GM19324 (cell line): ENCODE results near the gene NOL8.

Experiments used
- ATAC-seq: cut with Tn5 transposase; IDR thresholded peaks from one replicate; pipeline ENCODE4 v1.9.1; 2021; ENCODE audit warnings: mild to moderate bottlenecking, moderate library complexity; ENCODE audit not compliant: unreplicated experiment, low FRiP score

The NOL8 gene

GRCh38 chr9:92312887-92313623 lies 12.1 kb downstream of the NOL8 start:
- no peak for ATAC-seq

GRCh38 chr9:92310562-92310961 lies 14.6 kb downstream of the NOL8 start:
- ATAC-seq, result no peak

- ATAC-seq, result no peak
Measured at GRCh38 chr9:92308893-92309292, 16.3 kb downstream of the NOL8 start.

DNA sequence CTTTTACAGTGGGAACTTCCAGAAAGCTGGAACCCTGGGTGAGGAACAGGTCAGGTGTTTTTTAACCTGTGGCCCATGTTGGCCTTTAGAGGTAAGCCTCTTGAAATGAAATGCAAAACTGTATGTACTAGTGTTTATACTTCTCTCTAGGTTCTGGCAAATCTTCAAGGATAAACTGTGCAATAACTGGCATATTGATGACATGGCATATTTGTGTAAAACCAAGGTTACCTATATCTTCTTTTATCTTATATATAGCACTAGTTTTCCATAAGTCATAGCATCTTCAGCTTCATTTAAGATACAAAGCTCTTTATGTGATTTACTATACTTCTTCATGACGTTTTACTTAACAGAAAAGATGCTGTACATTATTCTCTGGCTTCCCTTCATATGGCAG lies 24.2 kb downstream of the NOL8 start:
- ATAC-seq, result no peak

DNA sequence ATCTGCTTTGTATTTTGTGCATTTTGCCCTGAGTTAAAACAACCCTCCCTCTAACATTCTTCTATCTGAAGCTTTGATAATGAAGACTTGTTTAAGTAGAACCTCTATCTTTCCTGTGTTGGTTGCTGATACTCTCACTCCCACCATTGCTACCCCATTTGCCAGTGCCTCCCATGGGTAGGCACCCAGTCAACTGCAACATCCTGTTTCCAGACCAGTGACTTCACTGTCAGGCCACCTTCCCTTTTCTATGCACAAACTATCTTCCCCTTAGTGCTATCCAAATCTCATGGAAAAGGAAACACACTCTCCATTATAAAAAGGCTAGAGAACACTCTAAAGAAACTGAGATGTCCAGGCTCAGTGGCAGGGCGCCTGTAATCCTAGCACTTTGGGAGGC lies 26.0 kb downstream of the NOL8 start:
- no peak for ATAC-seq

- ATAC-seq, result no peak
Measured at GRCh38 chr9:92298036-92298435, 27.1 kb downstream of the NOL8 start.

DNA sequence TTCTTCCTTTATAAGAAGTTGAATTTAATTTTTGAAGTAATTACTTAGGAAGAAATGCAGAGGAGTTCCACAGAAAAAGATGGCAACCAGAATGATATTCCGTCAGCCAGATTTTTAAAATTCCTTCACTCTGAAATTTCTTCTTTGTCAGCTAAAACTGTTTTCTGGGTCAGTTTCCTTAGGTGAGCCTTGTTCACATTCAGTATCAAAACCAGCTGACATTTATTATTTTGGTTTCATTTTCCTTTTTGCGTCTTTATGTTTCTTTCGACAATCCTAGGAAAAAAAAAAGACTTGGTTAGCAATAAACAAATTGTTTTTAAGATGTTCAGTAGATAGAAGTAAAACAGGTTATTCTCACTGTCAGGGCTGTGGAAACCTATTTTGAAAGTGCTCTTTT lies 27.5 kb downstream of the NOL8 start:
- no peak for ATAC-seq

DNA sequence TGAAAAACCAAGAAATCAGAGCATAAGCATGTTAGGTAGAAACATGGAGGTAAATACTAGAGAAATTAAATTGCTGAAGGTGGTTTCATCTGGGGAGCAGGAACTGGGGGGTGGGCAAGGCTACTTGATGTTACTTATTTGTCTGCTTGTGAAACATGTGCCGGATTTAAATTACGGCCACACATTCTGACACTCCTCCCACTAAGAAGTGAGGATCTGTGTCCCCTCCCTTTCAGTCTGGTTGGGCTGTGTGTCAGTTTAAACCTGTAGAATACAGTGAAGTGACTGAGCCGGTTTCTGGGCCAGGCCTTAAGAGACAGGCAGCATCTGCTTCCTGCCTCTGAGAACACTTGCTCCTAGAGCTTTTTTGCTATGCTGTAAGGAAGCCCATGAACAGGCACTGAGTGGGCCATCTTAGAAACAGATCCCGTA lies 29.3 kb downstream of the NOL8 start:
- no peak for ATAC-seq

DNA sequence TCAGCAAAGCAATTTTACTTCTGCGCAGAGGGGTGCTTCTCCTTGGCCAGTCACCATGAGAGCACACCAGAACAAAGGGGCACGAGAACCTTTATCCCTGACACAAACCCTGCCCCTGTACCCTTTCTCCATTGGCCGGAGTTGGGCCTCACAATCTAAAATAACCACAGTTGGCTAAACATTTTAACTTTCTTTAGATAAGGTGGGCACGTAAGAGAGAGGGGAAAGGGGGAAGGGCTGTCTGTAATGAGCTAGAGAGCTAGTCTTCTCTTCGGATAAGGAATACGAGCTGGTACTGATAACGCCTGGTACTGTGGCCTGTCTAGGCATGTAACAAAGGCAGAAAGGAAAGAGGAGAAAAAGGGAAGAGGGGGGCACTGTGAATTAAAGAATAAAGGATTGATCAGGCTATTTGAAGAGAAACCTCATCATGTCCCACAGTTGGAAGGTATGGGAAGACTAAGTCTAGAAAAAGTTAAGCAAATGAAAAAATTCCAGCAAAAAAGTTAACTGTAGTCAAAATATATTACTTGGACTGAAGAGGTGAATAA lies 29.8 kb downstream of the NOL8 start:
- no peak for ATAC-seq

- no peak for ATAC-seq
Measured at GRCh38 chr9:92294297-92294676, 30.9 kb downstream of the NOL8 start.

- ATAC-seq, result peak; percentile 96
Measured at GRCh38 chr9:92293452-92294296, 31.5 kb downstream of the NOL8 start, which contains the start of gene IARS1. TSS of gene IARS1 (minus strand) at chr9:92293697. CDS start at chr9:92289419, 4,278 bp downstream.

GRCh38 chr9:92293075-92293354 lies 32.1 kb downstream of the NOL8 start:
- no peak for ATAC-seq

DNA sequence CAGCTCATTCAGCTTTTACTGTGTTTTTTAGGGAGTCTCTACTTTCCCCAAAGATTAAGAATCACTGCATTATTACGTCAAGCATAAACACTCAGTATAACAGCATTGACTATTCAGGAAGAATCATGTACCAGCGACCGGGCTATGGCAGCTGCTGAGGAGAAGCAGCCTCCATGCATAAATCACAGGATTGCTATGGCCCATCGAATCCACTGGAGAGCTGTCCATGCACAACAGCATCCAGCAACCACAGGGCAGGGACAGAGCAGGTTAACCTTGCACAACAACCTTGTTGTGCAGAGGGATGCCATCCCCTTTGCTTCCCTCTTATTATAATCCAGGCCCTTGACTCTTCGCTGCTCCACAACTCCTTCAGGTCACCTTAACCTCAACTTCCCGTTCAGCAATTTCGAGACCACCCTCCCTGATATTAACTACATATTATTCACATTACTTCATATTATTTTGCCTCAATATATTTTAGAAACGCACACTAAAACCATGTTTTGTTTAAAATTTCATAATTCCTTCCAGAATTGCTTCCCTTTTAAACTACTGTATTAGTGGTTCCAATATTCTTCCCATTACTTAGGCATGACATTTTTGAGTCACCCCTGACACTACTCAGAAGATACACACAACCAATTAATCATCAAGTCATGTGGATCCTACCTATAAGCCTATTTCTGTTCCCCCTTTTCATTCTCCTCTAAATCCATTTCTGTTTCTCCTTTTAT lies 32.6 kb downstream of the NOL8 start:
- no peak for ATAC-seq

GRCh38 chr9:92291577-92291976 lies 33.6 kb downstream of the NOL8 start:
- ATAC-seq, result no peak

DNA sequence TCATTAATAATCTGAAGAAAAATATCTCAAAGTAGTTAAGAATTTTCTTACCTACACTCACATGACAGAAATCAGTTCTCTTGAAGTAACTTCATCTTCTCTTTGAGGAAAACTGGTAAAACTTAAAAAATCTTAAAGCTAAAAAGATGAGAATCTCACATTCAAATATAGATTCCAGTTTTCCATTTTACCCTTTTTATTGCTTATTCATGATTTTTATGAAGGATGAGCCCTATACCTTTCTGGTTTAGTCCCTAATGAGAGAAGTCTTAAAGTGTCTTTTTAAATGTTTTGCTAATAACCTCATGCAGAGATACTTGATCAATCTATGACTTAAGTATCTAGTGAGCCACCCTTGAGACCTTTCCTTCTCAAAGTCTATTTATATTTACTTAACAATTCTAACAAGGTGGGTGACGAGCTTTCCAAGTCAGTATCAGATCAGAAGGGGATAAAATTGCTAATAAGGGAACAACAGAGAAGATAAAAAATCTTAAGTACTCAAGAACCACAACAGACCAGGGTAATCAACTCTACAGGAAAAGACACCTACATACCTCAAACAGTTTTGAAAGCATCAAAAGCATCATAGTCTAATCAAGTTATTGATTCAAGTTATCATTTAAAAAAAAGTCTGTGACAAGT lies 34.2 kb downstream of the NOL8 start:
- no peak for ATAC-seq

GRCh38 chr9:92289708-92290390 lies 35.3 kb downstream of the NOL8 start:
- no peak for ATAC-seq

- no peak for ATAC-seq
Measured at GRCh38 chr9:92279302-92279701, 45.8 kb downstream of the NOL8 start.

DNA sequence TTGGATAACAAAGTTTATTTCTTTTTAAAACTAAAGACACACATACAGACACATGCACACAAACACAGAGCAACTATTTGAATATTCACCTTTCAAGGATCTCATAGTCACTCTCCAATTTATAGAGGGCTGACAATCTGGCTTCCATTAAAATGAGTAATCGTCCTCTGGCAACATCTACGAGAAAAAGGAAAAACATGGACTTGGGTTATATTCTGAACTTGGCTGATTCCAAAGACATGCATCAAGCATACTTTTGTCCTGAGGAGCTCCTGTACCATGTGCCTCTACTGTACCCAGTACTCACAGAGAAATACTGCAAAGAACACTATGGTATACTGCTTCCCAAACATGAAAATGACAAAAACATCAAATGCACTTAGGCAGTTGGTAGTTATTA lies 47.0 kb downstream of the NOL8 start:
- ATAC-seq, result no peak

GRCh38 chr9:92276331-92277032 lies 48.7 kb downstream of the NOL8 start:
- ATAC-seq, result no peak
